HG03108 (cell line): ENCODE data around the gene DPP6.

Experiments
- ATAC-seq: cut with Tn5 transposase; IDR thresholded peaks from one replicate; pipeline ENCODE4 v1.9.1; 2021; ENCODE audit warnings: moderate library complexity; ENCODE audit not compliant: unreplicated experiment

DPP6 gene

GRCh38 chr7:154509192-154509591 lies 457.0 kb downstream of the DPP6 start:
- ATAC-seq: no peak

DNA sequence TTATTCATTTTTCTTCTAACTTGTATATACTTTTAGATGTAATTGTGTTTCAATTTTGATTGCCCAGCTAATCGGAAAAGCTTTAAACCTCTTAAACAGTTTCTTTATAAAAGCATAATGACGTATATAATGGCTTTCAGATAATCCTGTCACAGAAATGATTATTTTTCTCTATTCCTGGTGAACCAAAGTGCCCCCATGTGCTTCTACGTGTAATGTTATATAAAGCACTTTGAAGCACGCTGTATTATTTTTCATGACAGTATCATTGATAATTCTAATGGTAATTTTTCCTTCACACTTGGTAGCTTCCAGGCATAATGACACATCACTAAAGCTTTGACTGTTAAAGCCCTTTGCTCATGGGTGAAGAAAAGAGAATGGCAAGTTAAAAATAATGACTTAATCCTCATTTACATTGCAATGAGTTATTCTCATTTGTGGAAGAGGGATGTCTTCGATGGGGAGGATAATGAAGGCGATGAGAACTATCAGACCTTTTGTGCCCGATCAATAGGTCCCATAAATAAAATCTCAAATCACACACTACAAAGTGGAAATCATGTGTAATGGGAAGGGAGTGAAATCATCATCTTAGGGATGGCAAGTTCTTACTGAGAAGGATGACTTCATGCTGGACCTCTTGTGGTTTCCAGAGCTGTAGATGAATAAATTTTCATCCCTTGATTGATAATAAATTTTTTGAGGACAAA lies 460.1 kb downstream of the DPP6 start:
- no peak for ATAC-seq

- ATAC-seq: no peak
Observed at GRCh38 chr7:154517768-154518167, 465.6 kb downstream of the DPP6 start.

- ATAC-seq: no peak
Observed at GRCh38 chr7:154519229-154519628, 467.0 kb downstream of the DPP6 start.

GRCh38 chr7:154530136-154530535 lies 477.9 kb downstream of the DPP6 start:
- no peak for ATAC-seq

DNA sequence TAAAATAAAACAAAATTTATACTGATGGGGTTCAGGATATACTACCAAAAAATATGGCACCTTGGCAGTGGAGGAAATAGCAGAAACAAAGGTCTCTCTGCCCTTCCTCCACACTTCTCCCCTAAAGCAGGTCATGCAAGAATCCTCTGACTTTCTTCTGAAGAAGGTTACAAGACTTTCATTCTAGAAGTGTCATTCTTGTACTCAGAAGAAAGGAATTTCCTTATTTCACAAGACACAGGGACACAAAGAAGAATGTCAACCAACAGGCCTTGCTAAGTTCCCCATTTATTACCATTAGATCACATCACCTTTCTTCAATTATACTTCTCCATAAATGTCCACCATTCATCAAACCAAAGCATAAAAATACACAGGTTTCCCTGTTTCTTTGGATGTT lies 480.6 kb downstream of the DPP6 start:
- no peak for ATAC-seq

- ATAC-seq: no peak
Observed at GRCh38 chr7:154540596-154540995, 488.4 kb downstream of the DPP6 start.

DNA sequence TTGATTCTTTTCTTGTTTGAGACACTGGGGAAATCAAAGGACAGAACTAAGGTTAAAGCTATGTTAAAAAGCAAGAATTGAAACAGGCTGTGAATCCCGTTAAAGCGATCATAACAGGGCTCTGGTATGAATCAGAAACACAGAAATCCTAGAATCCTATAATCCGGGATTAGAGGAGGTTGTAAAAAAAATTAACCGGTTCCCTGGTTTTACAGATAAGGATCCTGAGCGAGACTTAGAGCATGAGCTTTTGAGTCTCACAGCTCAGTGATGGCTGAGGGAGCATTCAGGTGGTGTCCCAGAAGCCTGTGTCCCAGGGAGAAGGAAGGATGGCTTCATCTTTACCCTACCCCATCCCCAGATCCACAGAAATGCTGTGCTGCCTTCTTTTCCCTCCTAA lies 489.4 kb downstream of the DPP6 start:
- ATAC-seq: no peak

- ATAC-seq: no peak
Observed at GRCh38 chr7:154546946-154547587, 494.9 kb downstream of the DPP6 start.

GRCh38 chr7:154553711-154554265 lies 501.6 kb downstream of the DPP6 start:
- no peak for ATAC-seq

GRCh38 chr7:154559454-154559853 lies 507.3 kb downstream of the DPP6 start:
- no peak for ATAC-seq

- no peak for ATAC-seq
Observed at GRCh38 chr7:154564676-154565075, 512.5 kb downstream of the DPP6 start.

DNA sequence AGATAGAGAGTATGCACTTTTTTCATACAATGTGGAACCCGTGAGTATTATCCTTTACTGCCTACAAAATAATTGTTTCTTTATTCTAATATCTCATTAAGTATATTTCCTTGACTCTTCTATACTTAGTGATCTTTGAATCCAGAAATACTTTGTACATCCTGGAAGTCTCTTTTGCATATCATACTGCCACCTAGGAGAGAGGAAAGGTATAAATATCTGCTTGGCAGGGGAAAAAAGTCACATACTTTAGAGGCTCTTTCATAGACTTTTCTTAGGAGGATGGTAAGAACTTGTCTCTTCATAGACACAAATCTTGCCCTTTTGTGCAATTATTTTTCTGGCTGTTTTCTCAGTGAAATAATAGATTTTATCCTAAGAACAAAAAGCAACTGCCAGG lies 514.7 kb downstream of the DPP6 start:
- ATAC-seq: no peak

DNA sequence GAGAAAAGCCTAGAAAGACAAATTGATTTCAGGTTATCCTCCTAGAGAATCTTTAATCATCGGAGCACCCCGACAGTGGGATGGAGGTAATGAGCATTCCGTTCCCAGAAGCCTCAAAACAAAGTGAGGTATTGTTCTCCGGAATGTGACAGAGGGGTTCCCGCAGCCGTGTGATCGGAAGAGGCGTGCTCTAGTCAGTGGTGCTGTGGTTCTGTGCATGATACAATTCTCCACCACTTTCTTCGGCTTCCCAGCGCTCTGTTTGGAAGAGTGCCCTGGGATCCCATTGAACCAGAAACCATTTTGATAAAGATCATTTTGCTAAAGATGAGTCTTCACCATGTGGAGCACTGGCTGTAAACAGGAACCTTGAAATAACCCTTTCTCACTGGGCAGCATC lies 516.1 kb downstream of the DPP6 start:
- no peak for ATAC-seq

DNA sequence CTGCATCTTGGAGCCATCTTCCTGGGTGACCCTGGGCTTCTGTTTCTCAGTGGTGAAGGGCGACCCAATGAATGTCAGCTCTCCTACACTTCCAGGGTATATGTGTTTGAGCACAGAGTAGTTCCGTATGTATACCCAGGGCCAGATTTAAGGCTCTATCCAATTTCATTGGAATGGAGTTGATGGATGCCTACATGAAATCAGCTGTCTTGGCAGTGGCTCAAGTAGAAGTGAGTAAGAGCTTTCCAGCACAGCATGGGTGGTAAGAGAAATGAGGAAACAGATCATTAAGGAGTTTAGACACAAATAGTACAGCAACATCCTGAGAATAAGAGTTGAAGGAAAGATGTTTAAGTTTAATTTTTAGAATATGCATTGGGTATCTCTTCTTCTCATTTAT lies 517.7 kb downstream of the DPP6 start:
- ATAC-seq: no peak

- ATAC-seq: no peak
Observed at GRCh38 chr7:154571772-154572171, 519.6 kb downstream of the DPP6 start.

DNA sequence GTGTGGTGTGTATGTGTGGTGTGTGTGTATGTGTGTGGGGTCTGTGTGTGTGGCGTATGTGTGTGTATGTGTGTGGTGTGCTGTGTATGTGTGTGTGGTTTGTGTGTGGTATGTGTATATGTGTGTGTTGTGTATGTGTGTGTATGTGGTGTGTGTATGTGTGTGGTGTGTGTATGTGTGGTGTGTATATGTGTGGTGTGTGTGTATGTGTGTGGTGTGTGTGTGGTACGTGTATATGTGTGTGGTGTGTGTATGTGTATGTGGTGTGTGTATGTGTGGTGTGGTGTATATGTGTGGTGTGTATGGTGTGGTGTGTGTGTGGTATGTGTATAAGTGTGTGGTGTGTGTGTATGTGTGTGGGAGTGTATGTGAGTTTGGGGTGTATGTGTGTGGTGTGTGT lies 522.0 kb downstream of the DPP6 start:
- no peak for ATAC-seq

- no peak for ATAC-seq
Observed at GRCh38 chr7:154575497-154575896, 523.3 kb downstream of the DPP6 start.

- ATAC-seq: no peak
Observed at GRCh38 chr7:154576604-154577003, 524.4 kb downstream of the DPP6 start.

DNA sequence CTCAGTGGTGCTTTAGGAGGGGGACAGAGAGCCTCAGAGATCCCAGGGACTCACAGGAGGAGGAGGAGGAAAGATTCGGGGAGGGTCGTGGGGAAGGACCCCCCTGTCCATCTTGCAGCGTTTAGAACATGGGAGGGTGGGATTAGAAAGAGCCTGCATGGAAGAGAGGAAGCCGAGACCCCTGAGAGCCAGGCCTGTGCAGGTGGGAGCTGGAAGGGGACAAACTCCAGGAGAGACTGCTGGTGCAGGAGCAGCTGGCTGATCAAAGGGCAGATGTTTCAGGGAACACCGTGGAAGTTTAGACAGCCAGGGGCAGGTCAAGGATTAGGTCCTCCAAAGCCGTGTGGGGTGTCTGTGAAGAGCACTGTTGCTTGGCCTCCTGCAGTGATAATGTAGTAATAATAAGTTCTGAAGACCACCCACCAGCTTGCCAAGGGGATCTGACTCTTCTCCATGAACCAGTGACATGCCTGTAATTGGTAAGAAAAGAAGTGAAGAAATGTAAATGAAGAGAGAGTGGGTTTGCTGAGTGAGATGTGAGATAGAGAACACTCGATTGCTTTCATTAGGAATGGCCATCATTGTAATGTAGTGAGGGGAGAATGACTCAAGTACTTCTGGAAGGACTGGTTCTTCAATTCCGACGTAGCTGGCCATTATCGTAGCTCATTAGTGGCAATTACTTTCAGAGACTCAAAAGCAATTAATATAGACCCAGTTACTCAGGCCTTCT lies 525.1 kb downstream of the DPP6 start:
- no peak for ATAC-seq

GRCh38 chr7:154578336-154578735 lies 526.1 kb downstream of the DPP6 start:
- no peak for ATAC-seq

GRCh38 chr7:154579711-154580110 lies 527.5 kb downstream of the DPP6 start:
- no peak for ATAC-seq
